Measurements from ENCODE around the gene SEPSECS. TPM values are rescaled to one million over a fixed set of nuclear protein-coding genes. Genes with fewer than 3 reads are reported as not detected.

SEPSECS gene
- total RNA-seq, 4 donors from 2014 or later: 3.9 to 6.7 (median 4.7) TPM

- Histone ChIP-seq H3K36me3 (no peaks in the 10 kb centered on the region), H3K27ac (no peak overlapping the region), H3K4me1 (peaks cover 15 to 16% of the 10 kb centered on the region in 2 donors), H3K27me3 (no peaks in the 10 kb centered on the region), H3K9me3 (no peaks in the 10 kb centered on the region), H3K4me3 (no peak overlapping the region)
- intact Hi-C loops (cut with DNase I; ENCODE audit: low total_unique reads) (no loop called here), in situ Hi-C loops (cut with MboI; ENCODE audit: low sequenced_read_pairs in 4 of 4) (loop anchor here in 2 of 4 donors (10.0 kb wide), 1 partner anchor 58 kb away; the partner anchor contains the start of gene PI4K2B (in 2 of the 2))
- TF ChIP-seq POLR2A (IDR thresholded peaks at IDR 0.05): no peak
- TF ChIP-seq CTCF (IDR thresholded peaks at IDR 0.05 in 4 of 5, conservative IDR thresholded peaks at IDR 0.05 in 1 of 5): no peak
- no peak for DNase-seq
- ATAC-seq: no peak
Observed at GRCh38 chr4:25177147-25177546, 16.9 kb upstream of the SEPSECS start.

- intact Hi-C loops (cut with DNase I; ENCODE audit: low total_unique reads) (no loop called here), in situ Hi-C loops (cut with MboI; ENCODE audit: low sequenced_read_pairs in 4 of 4) (loop anchor here in 2 of 4 donors (10.0 to 25.0 kb wide), 2 partner anchors 60 to 138 kb away; partner anchors contain the start of genes PI4K2B (in 2 of the 2) and ZCCHC4 (in 1 of the 2))
- Histone ChIP-seq H3K27ac (no peak overlapping the region), H3K9me3 (no peaks in the 10 kb centered on the region), H3K27me3 (no peaks in the 10 kb centered on the region), H3K4me3 (no peak overlapping the region), H3K4me1 (peaks cover 15 to 16% of the 10 kb centered on the region in 2 donors), H3K36me3 (no peaks in the 10 kb centered on the region)
- ATAC-seq (no peak), DNase-seq (no peak)
- TF ChIP-seq CTCF (IDR thresholded peaks at IDR 0.05 in 4 of 5, conservative IDR thresholded peaks at IDR 0.05 in 1 of 5): no peak
- TF ChIP-seq POLR2A (IDR thresholded peaks at IDR 0.05): no peak
Observed at GRCh38 chr4:25174674-25175073, 14.4 kb upstream of the SEPSECS start.

DNA sequence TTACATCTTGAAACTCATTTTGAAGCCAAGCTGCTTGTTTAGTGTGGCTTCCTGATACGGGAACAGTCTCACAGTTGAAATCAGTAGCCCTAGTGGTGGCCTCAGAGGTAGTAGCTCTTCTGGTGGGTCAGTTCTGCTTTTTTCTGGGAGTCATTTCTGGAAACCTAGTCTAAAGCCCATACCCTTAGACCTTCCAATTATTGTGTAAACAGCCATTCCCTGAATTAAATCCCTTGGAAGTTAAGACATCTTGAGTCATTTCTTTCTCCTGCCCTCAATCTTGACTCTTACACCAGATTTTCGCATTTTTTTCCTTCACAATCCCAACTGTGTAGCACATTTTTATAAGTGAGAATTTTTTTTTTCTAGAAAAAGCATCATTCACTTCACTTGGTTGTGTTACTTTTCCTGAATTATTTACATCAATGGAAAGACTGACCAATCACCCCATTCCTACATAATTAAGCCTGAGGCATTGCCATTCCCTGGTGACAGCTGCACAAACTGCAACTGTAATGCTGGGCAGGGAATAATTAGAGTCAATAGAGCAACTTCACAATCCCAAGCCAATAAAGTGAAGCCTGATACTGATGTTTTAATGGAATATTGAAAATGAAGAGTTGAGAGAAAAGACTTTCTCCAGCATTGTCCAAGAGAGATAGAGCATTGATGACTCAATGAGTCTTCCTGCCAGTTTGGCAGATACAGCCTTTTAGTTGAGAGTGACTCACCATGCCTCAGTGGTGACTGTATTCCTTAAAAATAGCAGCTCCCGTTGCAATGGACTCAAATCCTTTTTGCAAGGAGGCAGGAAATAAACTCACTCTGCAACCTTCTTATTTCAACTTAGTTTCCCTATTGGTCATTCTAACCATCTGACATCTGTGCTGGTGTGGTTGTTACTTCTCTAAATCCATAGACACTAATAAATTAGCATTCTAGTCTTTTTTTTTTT, 13.0 kb upstream of the SEPSECS start:
- in situ Hi-C loops (cut with MboI; ENCODE audit: low sequenced_read_pairs in 4 of 4): loop anchor here in 2 of 4 donors (10.0 to 25.0 kb wide), 2 partner anchors 62 to 139 kb away; partner anchors contain the start of genes PI4K2B (in 2 of the 2) and ZCCHC4 (in 1 of the 2)
- TF ChIP-seq CTCF (IDR thresholded peaks at IDR 0.05 in 4 of 5, conservative IDR thresholded peaks at IDR 0.05 in 1 of 5) (no peak), POLR2A (IDR thresholded peaks at IDR 0.05) (no peak)
- intact Hi-C loops (cut with DNase I; ENCODE audit: low total_unique reads): loop anchor here (1.0 kb wide), 2 partner anchors 13 to 61 kb away; partner anchors contain the start of genes PI4K2B and SEPSECS
- H3K27me3 ChIP-seq: no peaks in the 10 kb centered on the region
- ATAC-seq (peak; percentile 100), DNase-seq (peak; percentile 69 to 76)
- peak overlapping the region; percentile 25 to 66 (median 62) for H3K27ac ChIP-seq
- H3K36me3 ChIP-seq: no peaks in the 10 kb centered on the region
- no peaks in the 10 kb centered on the region for H3K9me3 ChIP-seq
- peaks cover 15 to 16% of the 10 kb centered on the region in 2 donors for H3K4me1 ChIP-seq
- H3K4me3 ChIP-seq: peak overlapping the region in 1 of 4 donors; percentile 0

GRCh38 chr4:25171201-25171865, 11.1 kb upstream of the SEPSECS start:
- intact Hi-C loops (cut with DNase I; ENCODE audit: low total_unique reads) (no loop called here), in situ Hi-C loops (cut with MboI; ENCODE audit: low sequenced_read_pairs in 4 of 4) (loop anchor here in 2 of 4 donors (10.0 to 25.0 kb wide), 2 partner anchors 63 to 141 kb away; partner anchors contain the start of genes PI4K2B (in 2 of the 2) and ZCCHC4 (in 1 of the 2))
- H3K4me1 ChIP-seq: peaks cover 15 to 16% of the 10 kb centered on the region in 2 donors
- ATAC-seq (no peak), DNase-seq (no peak)
- no peak overlapping the region for H3K4me3 ChIP-seq
- TF ChIP-seq CTCF (IDR thresholded peaks at IDR 0.05 in 4 of 5, conservative IDR thresholded peaks at IDR 0.05 in 1 of 5): no peak
- no peak for TF ChIP-seq POLR2A (IDR thresholded peaks at IDR 0.05)
- H3K9me3 ChIP-seq: no peaks in the 10 kb centered on the region
- peak overlapping the region in 1 of 4 donors; percentile 41 for H3K27ac ChIP-seq
- no peaks in the 10 kb centered on the region for H3K27me3 ChIP-seq
- H3K36me3 ChIP-seq: no peaks in the 10 kb centered on the region
